Measurements from ENCODE around the gene GREM1.

The GREM1 gene

DNA sequence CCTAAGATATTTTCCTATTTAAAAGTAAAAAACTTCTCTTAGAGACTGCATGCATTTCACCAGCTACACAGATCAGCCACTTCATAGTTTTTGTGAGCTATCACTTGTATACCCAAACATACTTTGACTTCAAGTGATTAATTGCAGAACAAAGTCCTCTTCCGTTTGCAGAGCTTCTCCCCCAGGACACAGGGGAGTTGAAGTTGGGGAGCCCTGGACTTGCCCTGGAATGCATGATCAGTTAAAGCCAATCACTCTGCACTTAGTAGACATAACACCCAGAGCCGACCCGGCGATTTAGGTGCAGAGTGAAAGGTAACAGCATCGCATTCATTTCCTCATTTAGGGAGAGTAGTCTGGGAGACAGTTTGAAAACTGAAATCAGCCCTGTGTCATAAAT lies 70.1 kb downstream of the GREM1 start:
- no peak for DNase-seq (ENCODE audit: low spot score)

DNA sequence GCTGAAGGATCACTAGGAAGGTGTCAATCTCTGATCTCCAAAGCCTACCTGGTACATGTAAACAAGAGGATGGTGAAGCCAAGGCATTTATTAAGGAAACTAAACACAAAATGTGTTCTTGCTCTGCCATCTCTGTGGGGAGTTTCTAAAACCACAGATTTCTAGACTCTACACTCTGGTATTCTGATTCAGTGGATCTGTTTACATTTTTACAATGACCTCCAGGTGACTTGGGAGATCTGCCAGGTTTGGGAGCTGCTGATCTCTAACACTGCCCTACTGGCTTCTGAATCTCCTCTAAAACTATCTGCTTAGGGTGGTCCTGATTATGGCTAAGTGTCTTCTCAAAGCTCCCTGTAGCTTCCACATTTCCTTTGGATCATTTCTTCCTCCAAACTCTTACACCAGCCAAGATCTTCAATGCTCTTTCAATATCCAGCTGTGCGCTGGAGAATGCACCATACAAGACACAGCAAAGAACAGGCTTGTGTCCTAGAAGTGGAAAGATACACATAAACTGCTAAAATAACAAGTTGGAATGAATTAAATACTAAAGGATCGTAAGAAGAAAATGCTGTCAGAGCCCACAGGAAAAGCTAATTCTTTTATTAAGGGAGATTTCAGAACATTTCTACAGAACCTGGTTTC lies 72.7 kb downstream of the GREM1 start:
- DNase-seq (ENCODE audit: low spot score) = no peak

DNA sequence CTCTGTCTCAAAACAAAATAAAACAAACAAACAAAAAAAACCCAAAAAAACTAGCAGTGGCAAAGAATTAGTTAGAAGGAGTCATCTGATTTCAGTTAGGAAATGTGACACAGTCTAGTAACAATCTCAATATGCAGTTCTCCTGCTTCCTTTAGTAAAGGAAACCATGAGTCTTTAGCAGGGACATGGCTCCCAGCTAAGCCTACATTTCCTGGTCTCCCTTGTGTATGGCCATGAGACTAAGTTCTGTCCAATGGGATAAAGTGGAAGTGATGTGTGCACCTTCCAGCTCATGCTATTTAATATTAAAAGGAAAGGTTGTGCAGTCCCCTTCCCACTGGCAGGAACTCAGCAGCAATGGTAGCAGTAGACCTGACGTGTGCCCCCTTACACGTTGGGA lies 74.6 kb downstream of the GREM1 start:
- DNase-seq (ENCODE audit: low spot score) = no peak

All from hematopoietic multipotent progenitor cell treated with erythropoietin and hydrocortisone succinate and interleukin-3 and kit ligand, for 15 days (in vitro differentiated cells).